HG03575 (cell line): Measurements from ENCODE around the gene CORIN.

Source experiments
- ATAC-seq: cut with Tn5 transposase; IDR thresholded peaks from one replicate; pipeline ENCODE4 v1.9.1; 2021; ENCODE audit not compliant: unreplicated experiment, insufficient number of reproducible peaks, low FRiP score; ENCODE audit errors: extremely low read depth

CORIN gene

DNA sequence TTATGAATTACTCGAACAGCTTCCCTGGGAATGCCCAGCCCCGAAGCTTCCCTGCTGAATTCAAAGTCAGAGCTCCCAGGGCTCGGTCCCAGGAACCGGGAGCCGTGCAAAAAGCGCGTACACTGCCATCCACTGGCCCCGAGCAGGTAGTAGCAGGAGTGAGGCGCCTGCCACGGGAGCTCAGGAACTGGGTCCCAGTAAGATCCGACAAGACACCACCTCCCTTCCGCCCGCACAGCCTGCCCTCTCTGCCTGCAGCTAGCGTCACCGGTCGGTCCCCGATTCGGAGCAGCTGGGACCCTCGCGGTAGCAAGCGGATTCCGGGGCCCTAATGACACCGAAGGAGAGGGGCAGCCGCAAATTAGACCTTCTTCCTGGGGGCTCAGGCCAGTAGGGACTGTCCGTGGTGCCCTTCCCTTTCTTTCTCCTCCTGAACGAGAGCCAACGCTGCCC is 1.2 kb downstream of the CORIN start:
- peak; percentile 27 for ATAC-seq

DNA sequence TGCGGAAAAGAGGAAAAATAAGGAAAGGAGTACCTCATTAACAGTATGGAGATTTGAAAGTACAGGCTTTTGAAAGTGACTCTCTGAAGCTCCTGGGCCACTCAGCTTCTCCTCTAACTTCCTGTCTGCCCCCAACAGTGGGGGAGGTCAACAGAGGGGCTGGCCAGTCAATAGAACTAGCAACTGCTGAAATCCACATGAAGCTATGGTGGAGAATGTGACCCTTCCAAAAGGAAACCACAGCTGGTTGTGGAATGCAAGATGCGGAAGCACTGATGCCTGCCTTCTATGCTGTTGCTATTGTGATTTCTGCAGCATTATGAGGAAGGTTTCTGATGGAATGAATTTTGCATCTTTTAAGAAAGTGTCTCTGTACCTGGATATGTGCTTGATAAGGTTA is 2.4 kb downstream of the CORIN start:
- no peak for ATAC-seq

GRCh38 chr4:47831026-47831679 is 6.7 kb downstream of the CORIN start:
- no peak for ATAC-seq

GRCh38 chr4:47830265-47831025 is 7.4 kb downstream of the CORIN start:
- no peak for ATAC-seq

GRCh38 chr4:47829438-47829837 is 8.4 kb downstream of the CORIN start:
- no peak for ATAC-seq

- no peak for ATAC-seq
Measured at GRCh38 chr4:47827343-47828047, 10.4 kb downstream of the CORIN start.

GRCh38 chr4:47824840-47825239 is 13.0 kb downstream of the CORIN start:
- no peak for ATAC-seq

- ATAC-seq: no peak
Measured at GRCh38 chr4:47819178-47819577, 18.7 kb downstream of the CORIN start.

- no peak for ATAC-seq
Measured at GRCh38 chr4:47817275-47817674, 20.6 kb downstream of the CORIN start.

GRCh38 chr4:47816748-47817147 is 21.1 kb downstream of the CORIN start:
- ATAC-seq: no peak

- no peak for ATAC-seq
Measured at GRCh38 chr4:47814618-47815295, 23.1 kb downstream of the CORIN start.

DNA sequence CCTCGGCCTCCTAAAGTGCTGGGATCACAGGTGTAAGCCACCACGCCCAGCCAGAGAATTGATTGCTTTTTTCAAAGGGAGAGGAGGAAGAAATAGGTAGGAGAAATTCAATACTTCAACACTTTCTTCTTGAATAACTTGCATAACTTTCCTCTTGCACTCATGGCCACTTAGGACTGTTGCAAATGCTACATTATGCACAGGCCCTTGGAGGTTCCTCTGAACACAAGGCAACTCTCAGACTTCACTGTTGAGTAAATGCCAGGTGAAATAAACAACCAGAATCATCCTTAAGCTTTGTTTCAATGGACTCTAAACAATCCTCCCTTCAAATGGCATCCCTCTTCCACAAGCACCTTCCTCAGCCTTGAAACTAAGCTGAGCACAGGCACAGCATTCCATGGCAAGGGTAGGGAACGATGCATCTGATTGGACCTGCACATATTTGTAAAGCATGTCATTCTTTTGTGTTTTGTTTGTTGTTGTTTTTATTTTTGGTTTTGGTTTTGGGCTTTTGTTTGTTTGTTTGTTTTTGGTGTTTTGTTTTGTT is 28.1 kb downstream of the CORIN start:
- no peak for ATAC-seq

GRCh38 chr4:47804598-47804997 is 33.3 kb downstream of the CORIN start:
- ATAC-seq: no peak

DNA sequence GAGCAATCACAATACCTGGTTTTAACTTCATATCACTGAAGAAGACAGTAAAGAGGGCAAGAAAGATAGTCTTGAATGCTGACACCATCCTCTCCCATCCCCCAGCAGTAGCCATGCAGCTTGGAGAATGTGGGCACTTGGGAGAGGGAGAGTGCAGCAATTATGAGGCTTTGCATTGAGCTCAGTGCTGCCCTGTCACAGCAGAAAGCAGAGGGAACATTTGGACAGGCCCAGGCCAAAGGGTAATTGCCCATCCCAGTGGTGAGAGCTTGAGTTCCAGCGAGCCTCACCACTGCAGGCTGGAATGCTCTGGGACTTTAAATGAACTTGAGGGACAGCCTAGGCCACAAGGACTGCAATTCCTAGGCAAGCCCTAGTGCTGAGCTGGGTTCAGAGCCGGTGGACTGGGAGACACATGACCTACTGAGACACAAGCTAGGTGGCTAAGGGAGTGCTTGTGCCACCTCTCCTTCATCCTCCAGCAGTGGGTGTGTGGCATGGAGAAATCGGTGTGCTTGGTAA is 36.3 kb downstream of the CORIN start:
- no peak for ATAC-seq

DNA sequence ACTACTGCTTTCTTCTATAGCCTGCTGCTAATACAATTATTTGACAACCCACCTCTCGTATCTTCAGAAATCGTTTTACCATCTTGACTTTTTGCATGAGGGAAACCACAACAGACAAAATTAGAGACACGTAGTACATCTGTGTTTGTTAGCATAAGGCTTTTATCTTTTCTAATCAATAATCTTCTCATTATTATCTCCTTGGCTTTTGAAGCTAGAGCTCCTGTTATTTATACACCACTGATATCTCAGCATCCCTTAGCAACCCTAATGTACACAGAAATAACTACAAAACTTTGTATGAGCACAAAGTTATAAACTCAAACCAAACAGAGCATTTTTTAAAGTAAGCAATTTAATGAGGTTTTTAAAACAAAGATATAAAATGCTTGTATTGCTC is 39.7 kb downstream of the CORIN start:
- ATAC-seq: no peak

DNA sequence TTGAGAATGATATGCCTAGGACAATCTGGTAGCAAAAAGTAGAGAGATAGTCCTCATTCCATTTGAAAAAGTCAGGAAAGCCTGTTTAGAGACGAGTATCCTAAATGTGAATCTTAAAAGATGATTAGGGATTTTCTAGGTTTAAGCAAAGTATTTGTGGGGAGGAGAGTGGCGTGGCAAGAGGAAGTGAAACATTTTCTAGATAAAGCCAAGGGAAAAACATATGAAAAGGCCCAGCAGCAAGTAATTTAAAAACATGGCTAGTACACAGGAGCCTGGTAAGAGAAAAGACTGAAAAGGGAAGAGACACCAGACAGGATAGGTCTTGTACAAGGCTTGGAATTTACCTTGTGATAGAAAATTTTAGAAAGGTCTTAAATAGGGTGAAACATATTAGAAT is 45.9 kb downstream of the CORIN start:
- ATAC-seq: no peak

GRCh38 chr4:47790105-47790504 is 47.8 kb downstream of the CORIN start:
- ATAC-seq: no peak

DNA sequence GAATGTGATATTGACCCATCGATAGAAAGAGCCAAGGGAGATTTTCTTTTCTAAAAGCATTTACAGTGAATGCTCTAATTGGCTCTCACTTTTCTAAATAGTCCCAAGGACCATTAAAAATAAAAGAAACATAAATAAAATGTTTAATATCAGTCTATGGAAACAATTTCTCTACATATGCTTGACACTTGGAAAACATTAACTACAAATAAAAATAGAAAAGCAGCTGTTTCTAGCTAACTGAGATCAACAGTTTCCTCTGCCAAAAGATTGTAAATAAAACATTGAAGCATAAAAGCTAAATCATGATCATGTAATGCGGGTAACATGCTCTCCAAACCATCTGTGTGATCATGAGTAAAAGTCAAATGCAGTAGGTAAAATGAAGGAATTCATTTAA is 49.7 kb downstream of the CORIN start:
- ATAC-seq: no peak

GRCh38 chr4:47786958-47787370 is 50.9 kb downstream of the CORIN start:
- no peak for ATAC-seq
